IMR-90 (cell line): ENCODE results near the gene ACTN1. TPM values are rescaled to one million over a fixed set of nuclear protein-coding genes. Genes with fewer than 3 reads are reported as not detected.

Experiments used
- ATAC-seq: fragments of 200-7000 bp; cut with Tn5 transposase; 2 replicates; pipeline ENCODE4 v1.9.1; 2020; ENCODE audit warnings: low read depth, mild to moderate bottlenecking, moderate library complexity
- BruUV-seq: library from RNA; stranded (reverse); fragments of 400-500 nt; replicated peaks from 2 replicates; lab custom pipeline; 2021; lab: Mats Ljungman, UMichigan
- CTCF ChIA-PET: fragments of 300-600 bp; formaldehyde crosslinking; extraction: SDS; loops from one replicate; lab custom pipeline; 2021; ENCODE audit warnings: antibody characterized with exemption; lab: Yijun Ruan, JAX
- POLR2A ChIA-PET: fragments of 300-600 bp; sonication (Branson Sonifier 250); formaldehyde crosslinking; loops from one replicate; lab custom pipeline; 2022; ENCODE audit warnings: antibody characterized with exemption; ENCODE audit not compliant: unreplicated experiment; lab: Charles Lee
- DNase-seq: peaks from one replicate; pipeline ENCODE4 v3.0.0; 2013
- H2AFZ ChIP-seq: replicated peaks from 2 replicates; pipeline ENCODE3; 2013; ENCODE audit warnings: low read length, mild to moderate bottlenecking; ENCODE audit not compliant: poor library complexity
- H2AK5ac ChIP-seq: 2 replicates; pipeline ENCODE4 v1.6.1; 2013; ENCODE audit warnings: low read depth, low read length, inconsistent platforms
- H2AK9ac ChIP-seq: replicated peaks from 2 replicates; pipeline ENCODE3; 2013; ENCODE audit warnings: mild to moderate bottlenecking, low read depth, low read length, moderate library complexity; ENCODE audit not compliant: poor library complexity
- H2BK120ac ChIP-seq: 2 replicates; pipeline ENCODE4 v1.6.1; 2013; ENCODE audit warnings: low read depth, low read length, inconsistent platforms
- H2BK15ac ChIP-seq: 3 replicates; pipeline ENCODE4 v1.6.1; 2013; ENCODE audit warnings: low read depth, low read length, inconsistent platforms
- H2BK20ac ChIP-seq: 2 replicates; pipeline ENCODE4 v1.6.1; 2013; ENCODE audit warnings: low read depth, mild to moderate bottlenecking, inconsistent platforms, low read length, moderate library complexity
- H2BK5ac ChIP-seq: 2 replicates; pipeline ENCODE4 v1.6.1; 2013; ENCODE audit warnings: mild to moderate bottlenecking, low read depth, low read length, inconsistent platforms; ENCODE audit not compliant: poor library complexity, severe bottlenecking
- H3K14ac ChIP-seq: replicated peaks from 2 replicates; pipeline ENCODE4 v1.6.1; 2013; ENCODE audit warnings: low read depth, low read length, inconsistent platforms
- H3K18ac ChIP-seq: 2 replicates; pipeline ENCODE4 v1.6.1; 2013; ENCODE audit warnings: low read depth, low read length, control low read depth
- H3K23ac ChIP-seq: 2 replicates; pipeline ENCODE4 v1.6.1; 2013; ENCODE audit warnings: low read depth, low read length, inconsistent platforms
- H3K27ac ChIP-seq: 2 replicates; pipeline ENCODE4 v1.5.1; 2013; ENCODE audit warnings: mild to moderate bottlenecking, control low read depth, low read length; ENCODE audit not compliant: insufficient read depth
- H3K27me3 ChIP-seq: 2 replicates; pipeline ENCODE4 v1.6.1; 2013; ENCODE audit warnings: low read length; ENCODE audit not compliant: control insufficient read depth, insufficient read depth
- H3K36me3 ChIP-seq: 2 replicates; pipeline ENCODE4 v1.6.1; 2013; ENCODE audit warnings: low read length, mixed read lengths; ENCODE audit not compliant: control insufficient read depth, insufficient read depth
- H3K4ac ChIP-seq: 2 replicates; pipeline ENCODE4 v1.6.1; 2013; ENCODE audit warnings: low read depth, low read length, inconsistent platforms
- H3K4me1 ChIP-seq: 2 replicates; pipeline ENCODE4 v1.6.1; 2013; ENCODE audit warnings: low read length, mixed read lengths; ENCODE audit not compliant: control insufficient read depth, insufficient read depth
- H3K4me2 ChIP-seq: 2 replicates; pipeline ENCODE4 v1.6.1; 2013; ENCODE audit warnings: low read depth, mild to moderate bottlenecking, control low read depth, low read length, moderate library complexity
- H3K4me3 ChIP-seq: 2 replicates; pipeline ENCODE4 v1.5.1; 2013; ENCODE audit warnings: low read depth, mild to moderate bottlenecking, control low read depth, low read length, moderate library complexity; ENCODE audit not compliant: insufficient read depth
- H3K56ac ChIP-seq: 2 replicates; pipeline ENCODE4 v1.6.1; 2013; ENCODE audit warnings: low read length, inconsistent platforms; ENCODE audit not compliant: insufficient read depth; ENCODE audit errors: extremely low read depth
- H3K79me1 ChIP-seq, 2 experiments: 2 replicates each; pipeline ENCODE4 v1.6.1; 2013; ENCODE audit warnings: low read length in 2 of 2, inconsistent platforms in 1 of 2, low read depth in 1 of 2
- H3K9ac ChIP-seq: 2 replicates; pipeline ENCODE4 v1.6.1; 2013; ENCODE audit warnings: low read depth, low read length, control low read depth
- H3K9me1 ChIP-seq: 2 replicates; pipeline ENCODE4 v1.6.1; 2013; ENCODE audit warnings: low read length, inconsistent platforms; ENCODE audit not compliant: insufficient read depth
- H3K9me3 ChIP-seq: 2 replicates; pipeline ENCODE4 v1.6.1; 2013; ENCODE audit warnings: low read length; ENCODE audit not compliant: control insufficient read depth, insufficient read depth
- H4K20me1 ChIP-seq: 2 replicates; pipeline ENCODE4 v1.6.1; 2013; ENCODE audit warnings: low read length, inconsistent platforms; ENCODE audit not compliant: insufficient read depth
- H4K5ac ChIP-seq: 2 replicates; pipeline ENCODE4 v1.6.1; 2013; ENCODE audit warnings: mild to moderate bottlenecking, low read depth, low read length, control low read depth
- H4K8ac ChIP-seq, 2 experiments: 2 replicates each; pipeline ENCODE4 v1.6.1; 2013; ENCODE audit warnings: low read depth in 2 of 2, low read length in 2 of 2, control low read depth in 1 of 2, inconsistent platforms in 1 of 2
- H4K91ac ChIP-seq: 2 replicates; pipeline ENCODE4 v1.6.1; 2013; ENCODE audit warnings: low read depth, low read length, inconsistent platforms; ENCODE audit not compliant: insufficient read depth
- BHLHE40 ChIP-seq: fragments of 150-350 bp; IDR thresholded peaks from 2 replicates; pipeline ENCODE4 v1.6.1; 2016; ENCODE audit warnings: mild to moderate bottlenecking, low read depth, low read length
- CEBPB ChIP-seq: IDR thresholded peaks from 2 replicates; pipeline ENCODE4 v1.6.1; 2012; ENCODE audit warnings: low read depth, low read length, improper control_type of control experiment
- CHD1 ChIP-seq: IDR thresholded peaks from 2 replicates; pipeline ENCODE4 v1.6.1; 2012; ENCODE audit warnings: low read depth, low read length, improper control_type of control experiment
- FOS ChIP-seq: fragments of 150-350 bp; IDR thresholded peaks from 2 replicates; pipeline ENCODE4 v1.6.1; 2016; ENCODE audit warnings: low read depth, low read length
- MAFK ChIP-seq: IDR thresholded peaks from 2 replicates; pipeline ENCODE4 v1.6.1; 2012; ENCODE audit warnings: low read depth, low read length, improper control_type of control experiment
- MAZ ChIP-seq: IDR thresholded peaks from 2 replicates; pipeline ENCODE4 v1.6.1; 2012; ENCODE audit warnings: low read depth, mild to moderate bottlenecking, low read length, improper control_type of control experiment, moderate library complexity, borderline replicate concordance
- MXI1 ChIP-seq: IDR thresholded peaks from 2 replicates; pipeline ENCODE4 v1.6.1; 2012; ENCODE audit warnings: low read depth, mild to moderate bottlenecking, low read length, moderate library complexity, borderline replicate concordance
- POLR2A ChIP-seq: IDR thresholded peaks from 2 replicates; pipeline ENCODE4 v1.6.1; 2012; ENCODE audit warnings: mild to moderate bottlenecking, low read depth, low read length
- RCOR1 ChIP-seq: IDR thresholded peaks from 2 replicates; pipeline ENCODE4 v1.6.1; 2012; ENCODE audit warnings: mild to moderate bottlenecking, low read length, improper control_type of control experiment; ENCODE audit not compliant: insufficient replicate concordance
- RFX5 ChIP-seq: IDR thresholded peaks from 2 replicates; pipeline ENCODE4 v1.8.0; 2012; ENCODE audit warnings: low read depth, mild to moderate bottlenecking, low read length, moderate library complexity
- WGBS, 2 experiments: methylation state at CpG; one replicate each; pipeline versions ENCODE4 v1.1.5 to v1.1.7; 2013; ENCODE audit warnings: missing lambda C conversion rate in 2 of 2; ENCODE audit not compliant: insufficient read length in 1 of 2; ENCODE audit errors: extremely low coverage in 2 of 2; 5-methylcytosine and 5-hydroxymethylcytosine counted together
- dilution Hi-C: fragments of 300-500 bp; cut with HindIII; formaldehyde crosslinking; loops from one replicate; pipeline ENCODE4 v1.14.3; 2018; ENCODE audit warnings: low sequenced_read_pairs; ENCODE audit not compliant: unreplicated experiment
- in situ Hi-C: fragments of 300-500 bp; cut with MboI; formaldehyde crosslinking; loops from 3 replicates; pipeline ENCODE4 v1.14.3; 2019; ENCODE audit warnings: low sequenced_read_pairs, inconsistent platforms, mixed read lengths
- intact Hi-C: fragments of 100-400 bp; cut with micrococcal nuclease; formaldehyde crosslinking; loops from 2 replicates; pipeline ENCODE4 v1.10.0; 2022
- polyA plus RNA-seq, 3 experiments: library from polyadenylated mRNA; depleted of rRNA; stranded (reverse); fragments of >200 nt; gene quantifications; 2 replicates each; pipeline ENCODE4 v1.2.3, GENCODE V29; 2012; ENCODE audit warnings: low replicate concordance in 1 of 3
- total RNA-seq: library from RNA; depleted of rRNA; stranded (reverse); fragments of >200 nt; gene quantifications from 2 replicates; pipeline ENCODE4 v1.2.3, GENCODE V29; 2012
- TF ChIP-seq, protein P1 (sequence below): conservative IDR thresholded peaks from 2 replicates; pipeline ENCODE4 v1.5.1; 2012; ENCODE audit warnings: mild to moderate bottlenecking, low read depth, low read length, improper control_type of control experiment
- TF ChIP-seq, protein P2 (sequence below): fragments of 150-350 bp; IDR thresholded peaks from 2 replicates; pipeline ENCODE4 v1.6.1; 2016; ENCODE audit warnings: low read depth, mild to moderate bottlenecking, low read length, moderate library complexity, borderline replicate concordance

The ACTN1 gene
- total and polyA plus RNA-seq, 2 of the 4 experiments (the other 2 are of a cell fraction): 684 to 766 TPM

GRCh38 chr14:68976160-68977067, 2.7 kb downstream of the ACTN1 start (continued):
- TF ChIP-seq CHD1 (no peak; the same call in 1 of the 2 replicates), MAZ (no peak), FOS (no peak), CEBPB (no peak)

DNA sequence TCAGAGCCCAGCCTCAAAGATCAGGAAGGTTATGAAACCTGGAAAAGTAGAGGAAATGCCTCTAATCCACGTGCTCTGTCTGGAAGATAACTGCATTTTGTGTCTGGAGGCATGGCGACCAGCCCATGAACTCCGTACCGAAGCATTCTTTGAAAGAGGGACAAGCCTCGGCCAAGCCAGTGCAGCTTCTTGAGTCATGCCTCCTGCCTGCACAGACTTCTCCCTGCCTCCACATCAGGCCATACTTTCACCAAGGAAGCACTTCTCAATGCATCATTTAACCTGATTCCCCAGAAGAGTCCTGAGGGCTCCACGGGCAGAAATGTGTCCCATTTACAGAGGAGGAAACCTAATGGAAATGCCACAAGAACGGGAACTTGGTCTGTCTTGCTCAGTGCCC, 3.4 kb downstream of the ACTN1 start:
- peak overlapping the region; percentile 99 for H3K18ac ChIP-seq
- H2AK5ac ChIP-seq: peak overlapping the region; percentile 99
- H4K8ac ChIP-seq: peak overlapping the region; percentile 98 to 99; a peak in 3 of 4 replicates
- dilution Hi-C loops (no loop called here), in situ Hi-C loops (no loop called here), intact Hi-C loops (loop anchor here (2.0 to 5.0 kb wide), 2 partner anchors 35 to 113 kb away; no protein-coding TSS in a partner anchor)
- H4K20me1 ChIP-seq: peaks cover 69% of the 10 kb centered on the region
- H3K27me3 ChIP-seq: no peaks in the 10 kb centered on the region
- peak overlapping the region; percentile 100 for H3K56ac ChIP-seq
- POLR2A ChIA-PET: interaction anchor here (0.9 to 3.4 kb wide), 5 partner anchors 17 to 82 kb away, joined by 3 to 11 read pairs (median 4); no protein-coding TSS in a partner anchor
- no CpG with 5 or more reads among the region's 7 CpGs for WGBS, 2 experiments
- H2BK20ac ChIP-seq: peak overlapping the region; percentile 78
- peaks cover 52% of the 10 kb centered on the region for H3K4me1 ChIP-seq
- ATAC-seq: peak; percentile 1; the same call in 1 of the 2 replicates
- H2AFZ ChIP-seq: peak overlapping the region; percentile 26
- CTCF ChIA-PET: interaction anchor here (0.8 to 2.2 kb wide), 3 partner anchors 9 to 132 kb away, joined by 3 to 6 read pairs (median 3); no protein-coding TSS in a partner anchor
- 0 out of 2 replicates have a peak overlapping the region, but pooled peaks have one; percentile 25 for H4K5ac ChIP-seq
- peak overlapping the region; percentile 99 for H3K4ac ChIP-seq
- H4K91ac ChIP-seq: peak overlapping the region; percentile 100
- H3K9me3 ChIP-seq: no peaks in the 10 kb centered on the region
- peak overlapping the region; percentile 98 for H2BK5ac ChIP-seq
- H3K14ac ChIP-seq: peak overlapping the region; percentile 99
- H2BK120ac ChIP-seq: peak overlapping the region; percentile 97
- peak overlapping the region; percentile 98; the same call in 2 of the 3 replicates for H2BK15ac ChIP-seq
- peak overlapping the region; percentile 97 for H3K4me2 ChIP-seq
- H3K9me1 ChIP-seq: peaks cover 42% of the 10 kb centered on the region
- DNase-seq: peak; percentile 85
- H3K36me3 ChIP-seq: peaks cover 56% of the 10 kb centered on the region
- H3K27ac ChIP-seq: peak overlapping the region; percentile 98
- H3K9ac ChIP-seq: peak overlapping the region; percentile 100
- peaks cover 7 to 68% of the 10 kb centered on the region in 2 experiments; a peak in 3 of 4 replicates for H3K79me1 ChIP-seq
- BruUV-seq: TSS peak; percentile 1
- peak overlapping the region; percentile 99 for H3K23ac ChIP-seq
- peak overlapping the region; percentile 71 for H3K4me3 ChIP-seq
- H2AK9ac ChIP-seq: peak overlapping the region; percentile 81
- TF ChIP-seq, protein P1, sequence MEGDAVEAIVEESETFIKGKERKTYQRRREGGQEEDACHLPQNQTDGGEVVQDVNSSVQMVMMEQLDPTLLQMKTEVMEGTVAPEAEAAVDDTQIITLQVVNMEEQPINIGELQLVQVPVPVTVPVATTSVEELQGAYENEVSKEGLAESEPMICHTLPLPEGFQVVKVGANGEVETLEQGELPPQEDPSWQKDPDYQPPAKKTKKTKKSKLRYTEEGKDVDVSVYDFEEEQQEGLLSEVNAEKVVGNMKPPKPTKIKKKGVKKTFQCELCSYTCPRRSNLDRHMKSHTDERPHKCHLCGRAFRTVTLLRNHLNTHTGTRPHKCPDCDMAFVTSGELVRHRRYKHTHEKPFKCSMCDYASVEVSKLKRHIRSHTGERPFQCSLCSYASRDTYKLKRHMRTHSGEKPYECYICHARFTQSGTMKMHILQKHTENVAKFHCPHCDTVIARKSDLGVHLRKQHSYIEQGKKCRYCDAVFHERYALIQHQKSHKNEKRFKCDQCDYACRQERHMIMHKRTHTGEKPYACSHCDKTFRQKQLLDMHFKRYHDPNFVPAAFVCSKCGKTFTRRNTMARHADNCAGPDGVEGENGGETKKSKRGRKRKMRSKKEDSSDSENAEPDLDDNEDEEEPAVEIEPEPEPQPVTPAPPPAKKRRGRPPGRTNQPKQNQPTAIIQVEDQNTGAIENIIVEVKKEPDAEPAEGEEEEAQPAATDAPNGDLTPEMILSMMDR: no peak
- TF ChIP-seq POLR2A (peak; percentile 61; the same call in 1 of the 2 replicates), RCOR1 (no peak), MXI1 (peak; percentile 95), BHLHE40 (no peak; the same call in 1 of the 2 replicates), MAFK (peak; percentile 11; the same call in 1 of the 2 replicates), CHD1 (no peak), RFX5 (no peak)
- TF ChIP-seq, protein P2, sequence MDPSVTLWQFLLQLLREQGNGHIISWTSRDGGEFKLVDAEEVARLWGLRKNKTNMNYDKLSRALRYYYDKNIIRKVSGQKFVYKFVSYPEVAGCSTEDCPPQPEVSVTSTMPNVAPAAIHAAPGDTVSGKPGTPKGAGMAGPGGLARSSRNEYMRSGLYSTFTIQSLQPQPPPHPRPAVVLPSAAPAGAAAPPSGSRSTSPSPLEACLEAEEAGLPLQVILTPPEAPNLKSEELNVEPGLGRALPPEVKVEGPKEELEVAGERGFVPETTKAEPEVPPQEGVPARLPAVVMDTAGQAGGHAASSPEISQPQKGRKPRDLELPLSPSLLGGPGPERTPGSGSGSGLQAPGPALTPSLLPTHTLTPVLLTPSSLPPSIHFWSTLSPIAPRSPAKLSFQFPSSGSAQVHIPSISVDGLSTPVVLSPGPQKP: no peak
